Fibroblast of lung (primary cell): ENCODE measurements around the gene ATRNL1. TPM values are rescaled to one million over a fixed set of nuclear protein-coding genes. Genes with fewer than 3 reads are reported as not detected.
A peak's percentile ranks its signal among the peaks of the same experiment; 100 is the strongest.

Experiments
- DNase-seq, 2 donors: peaks; one replicate each; pipeline versions ENCODE4 v3.0.0 to v3.0.0-alpha.2; 2010; ENCODE audit warnings: low read depth in 2 of 2
- H2AFZ ChIP-seq: 2 replicates; pipeline ENCODE4 v1.5.1; 2012; ENCODE audit warnings: low read length, control low read depth, inconsistent platforms
- H3K27ac ChIP-seq: 2 replicates; pipeline ENCODE4 v1.5.1; 2011; ENCODE audit warnings: low read length, control low read depth; ENCODE audit not compliant: insufficient read depth
- H3K27me3 ChIP-seq: 2 replicates; pipeline ENCODE4 v1.5.1; 2011; ENCODE audit warnings: mild to moderate bottlenecking, low read length; ENCODE audit not compliant: control insufficient read depth, insufficient read depth
- H3K36me3 ChIP-seq: 2 replicates; pipeline ENCODE4 v1.5.1; 2011; ENCODE audit warnings: low read length; ENCODE audit not compliant: control insufficient read depth, insufficient read depth
- H3K4me1 ChIP-seq: 2 replicates; pipeline ENCODE4 v1.5.1; 2011; ENCODE audit warnings: low read length; ENCODE audit not compliant: control insufficient read depth, insufficient read depth; ENCODE audit errors: extremely low read depth
- H3K4me2 ChIP-seq: 2 replicates; pipeline ENCODE4 v1.5.1; 2011; ENCODE audit warnings: low read length, control low read depth; ENCODE audit not compliant: insufficient read depth; ENCODE audit errors: extremely low read depth
- H3K4me3 ChIP-seq, 4 experiments: fragments of 200-600 bp in 1 of 4; sonication (generic) in 1 of 4; replicated peaks in 1 of 4; 2 replicates each; pipeline ENCODE4 v1.5.1; 2011 to 2016; ENCODE audit warnings: low read length in 4 of 4, low read depth in 3 of 4, mild to moderate bottlenecking in 3 of 4, control low read depth in 2 of 4, inconsistent platforms in 1 of 4, mixed read lengths in 1 of 4; ENCODE audit not compliant: insufficient read depth in 1 of 4; ENCODE audit errors: control extremely low read depth in 1 of 4
- H3K79me2 ChIP-seq: 2 replicates; pipeline ENCODE4 v1.5.1; 2012; ENCODE audit warnings: mild to moderate bottlenecking, low read length, inconsistent platforms; ENCODE audit not compliant: control insufficient read depth, insufficient read depth
- H3K9ac ChIP-seq: 2 replicates; pipeline ENCODE4 v1.5.1; 2011; ENCODE audit warnings: mild to moderate bottlenecking, low read length, control low read depth; ENCODE audit not compliant: insufficient read depth
- H3K9me3 ChIP-seq: 2 replicates; pipeline ENCODE4 v1.5.1; 2012; ENCODE audit warnings: low read depth, low read length; ENCODE audit not compliant: control insufficient read depth, insufficient read depth
- H4K20me1 ChIP-seq: 2 replicates; pipeline ENCODE4 v1.5.1; 2011; ENCODE audit warnings: low read length; ENCODE audit not compliant: control insufficient read depth, insufficient read depth; ENCODE audit errors: extremely low read depth
- CTCF ChIP-seq, 2 donors: IDR thresholded peaks in 1 of 2; conservative IDR thresholded peaks in 1 of 2; 1 replicate in 1 of 2; 2 replicates in 1 of 2; pipeline ENCODE4 v1.5.1; 2011 to 2012; ENCODE audit warnings: low read length in 2 of 2, control low read depth in 1 of 2, inconsistent platforms in 1 of 2, low read depth in 1 of 2, mild to moderate bottlenecking in 1 of 2
- EZH2 ChIP-seq: IDR thresholded peaks from 2 replicates; pipeline ENCODE4 v1.5.1; 2012; ENCODE audit warnings: low read length, control low read depth, mild to moderate bottlenecking; ENCODE audit errors: missing control alignments
- polyA plus RNA-seq, 2 donors: library from polyadenylated mRNA; depleted of rRNA in 1 of 2; stranded (reverse) in 1 of 2; unstranded in 1 of 2; fragments of >200 nt; gene quantifications; 2 replicates each; pipeline ENCODE4 v1.2.1, GENCODE V29; 2011 to 2012; ENCODE audit warnings: missing spikeins in 1 of 2
- total RNA-seq: library from RNA; depleted of rRNA; stranded (reverse); fragments of >200 nt; gene quantifications from 2 replicates; pipeline ENCODE4 v1.2.1, GENCODE V29; 2014

Gene ATRNL1
- total and polyA plus RNA-seq, 2 donors (not counting 1 experiment from before 2014, with no cell fraction given): 0.33 TPM

- no peak overlapping the region for H3K27ac ChIP-seq
- peaks cover 5% of the 10 kb centered on the region for H3K27me3 ChIP-seq
- H3K9ac ChIP-seq: no peak overlapping the region
- H3K4me1 ChIP-seq: no peaks in the 10 kb centered on the region
- H3K4me2 ChIP-seq: peak overlapping the region; percentile 79
- no peaks in the 10 kb centered on the region for H3K9me3 ChIP-seq
- no peaks in the 10 kb centered on the region for H4K20me1 ChIP-seq
- H2AFZ ChIP-seq: peak overlapping the region; percentile 48
- TF ChIP-seq EZH2: no peak
- no peak for TF ChIP-seq CTCF (conservative IDR thresholded peaks at IDR 0.05 in 1 of 2, IDR thresholded peaks at IDR 0.05 in 1 of 2; ENCODE audit: low read depth in 1 of 2, low read length in 2 of 2)
- no peaks in the 10 kb centered on the region for H3K36me3 ChIP-seq
- H3K79me2 ChIP-seq: no peaks in the 10 kb centered on the region
- peak in 1 of 2 donors; percentile 11 for DNase-seq
- peak overlapping the region; percentile 48 to 58 (median 51) for H3K4me3 ChIP-seq
Measured at GRCh38 chr10:115093776-115094408, 727 bp downstream of the ATRNL1 start.

DNA sequence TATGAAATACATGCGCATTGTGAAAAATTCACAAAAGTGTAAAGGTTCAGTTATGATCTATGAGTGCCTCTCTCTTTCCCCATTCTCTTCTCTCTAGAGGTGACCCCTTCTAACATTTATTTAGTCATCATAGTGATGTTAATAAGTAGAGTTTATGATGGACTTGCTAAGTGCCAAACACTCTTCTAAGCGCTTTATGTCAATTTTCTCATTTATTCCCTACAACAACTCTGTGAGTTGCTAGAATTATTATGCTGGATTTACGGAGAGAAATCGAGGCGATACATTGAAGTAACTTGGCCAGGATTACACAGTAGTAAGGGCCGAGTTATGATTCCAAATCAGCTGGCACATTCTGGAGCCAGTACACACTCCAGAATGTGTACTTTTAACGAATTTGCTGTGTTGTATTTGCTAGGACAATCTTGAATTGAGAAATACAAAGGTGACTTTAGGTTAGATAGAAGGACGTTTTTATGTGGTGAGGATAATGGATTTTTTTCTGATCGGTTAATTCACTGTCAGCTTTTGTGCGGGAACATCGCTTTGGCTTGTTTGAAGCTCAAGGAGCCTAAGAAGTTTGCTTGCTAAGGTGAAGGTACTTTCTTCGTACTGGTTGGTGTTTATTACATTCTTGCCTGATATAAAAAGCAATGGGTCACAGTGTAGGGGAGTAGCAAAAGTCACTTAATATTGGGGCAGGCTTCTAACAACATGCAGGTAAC lies 1.4 kb downstream of the ATRNL1 start:
- no peak overlapping the region for H3K4me2 ChIP-seq
- no peaks in the 10 kb centered on the region for H3K79me2 ChIP-seq
- TF ChIP-seq CTCF (conservative IDR thresholded peaks at IDR 0.05 in 1 of 2, IDR thresholded peaks at IDR 0.05 in 1 of 2; ENCODE audit: low read depth in 1 of 2, low read length in 2 of 2): no peak
- peak; percentile 57 for TF ChIP-seq EZH2
- H4K20me1 ChIP-seq: no peaks in the 10 kb centered on the region
- H3K4me3 ChIP-seq: peak overlapping the region in 1 of 4 experiments; percentile 12
- DNase-seq: no peak
- H3K4me1 ChIP-seq: no peaks in the 10 kb centered on the region
- no peaks in the 10 kb centered on the region for H3K36me3 ChIP-seq
- no peak overlapping the region for H2AFZ ChIP-seq
- no peak overlapping the region for H3K27ac ChIP-seq
- H3K27me3 ChIP-seq: peaks cover 5% of the 10 kb centered on the region
- no peak overlapping the region for H3K9ac ChIP-seq
- no peaks in the 10 kb centered on the region for H3K9me3 ChIP-seq

DNA sequence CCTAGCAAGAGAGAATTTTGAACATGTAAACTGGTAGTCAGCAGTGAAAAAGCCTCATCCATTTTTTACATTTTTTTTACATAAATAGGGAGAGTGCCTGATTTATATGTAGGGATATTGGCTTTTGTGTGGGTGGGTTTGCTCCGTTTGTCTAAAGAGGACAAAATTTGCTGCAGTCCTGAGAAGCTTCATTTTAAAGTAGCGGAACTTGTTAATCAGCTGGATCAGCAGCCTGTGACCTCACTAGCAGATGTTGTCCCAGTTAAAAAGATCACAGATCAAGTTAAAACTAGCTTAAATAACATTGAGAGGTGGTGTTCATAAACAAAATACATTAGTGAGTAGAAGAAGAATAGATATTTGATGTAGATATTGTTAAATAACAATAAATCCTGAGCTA lies 2.6 kb downstream of the ATRNL1 start:
- no peak overlapping the region for H2AFZ ChIP-seq
- peaks cover 5% of the 10 kb centered on the region for H3K27me3 ChIP-seq

More for the DNA sequence above, 2.6 kb downstream of the ATRNL1 start:
- no peaks in the 10 kb centered on the region for H4K20me1 ChIP-seq
- no peaks in the 10 kb centered on the region for H3K4me1 ChIP-seq
- H3K4me3 ChIP-seq: no peak overlapping the region
- H3K36me3 ChIP-seq: no peaks in the 10 kb centered on the region
- no peaks in the 10 kb centered on the region for H3K9me3 ChIP-seq
- TF ChIP-seq CTCF (conservative IDR thresholded peaks at IDR 0.05 in 1 of 2, IDR thresholded peaks at IDR 0.05 in 1 of 2; ENCODE audit: low read depth in 1 of 2, low read length in 2 of 2) (no peak), EZH2 (no peak)
- H3K9ac ChIP-seq: no peak overlapping the region
- H3K79me2 ChIP-seq: no peaks in the 10 kb centered on the region
- no peak overlapping the region for H3K27ac ChIP-seq
- no peak overlapping the region for H3K4me2 ChIP-seq
- DNase-seq: no peak
